Activated naive CD4-positive, alpha-beta T cell treated with anti-CD3 and anti-CD28 coated beads for 36 hours (primary cell): ENCODE results near the gene DDX5. TPM values are rescaled to one million over a fixed set of nuclear protein-coding genes. Genes with fewer than 3 reads are reported as not detected.
"Not testable (repeated sequence)": the region's sequence is repeated elsewhere in the genome, so short reads cannot be mapped to it uniquely, and the experiment has no call there.

Experiments used
- CTCF ChIA-PET: fragments of 350-600 bp; sonication (Branson Sonifier 250); formaldehyde crosslinking; loops from one replicate; lab custom pipeline; 2021; ENCODE audit warnings: antibody characterized with exemption; lab: Charles Lee
- DNase-seq: peaks from one replicate; pipeline ENCODE4 v3.0.0-alpha.2; 2020
- H3K27ac Mint-ChIP-seq: one replicate; pipeline ENCODE4 v1.8.0; 2021; ENCODE audit warnings: mild to moderate bottlenecking, mixed read lengths
- H3K27me3 Mint-ChIP-seq: one replicate; pipeline ENCODE4 v1.8.0; 2021; ENCODE audit warnings: low read depth, mixed read lengths
- H3K36me3 Mint-ChIP-seq: one replicate; pipeline ENCODE4 v1.8.0; 2021; ENCODE audit warnings: low read depth, mixed read lengths
- H3K4me1 Mint-ChIP-seq: one replicate; pipeline ENCODE4 v1.8.0; 2021; ENCODE audit warnings: low read depth, mixed read lengths
- H3K4me3 Mint-ChIP-seq: one replicate; pipeline ENCODE4 v1.8.0; 2021; ENCODE audit warnings: mild to moderate bottlenecking, moderate library complexity, mixed read lengths
- H3K9me3 Mint-ChIP-seq: one replicate; pipeline ENCODE4 v1.8.0; 2021; ENCODE audit warnings: mixed read lengths
- intact Hi-C: fragments of 100-400 bp; cut with micrococcal nuclease; formaldehyde crosslinking; loops from one replicate; pipeline ENCODE4 v1.15.1; 2023
- microRNA-seq: library from miRNA; unstranded; fragments of <30 nt; microRNA quantifications from one replicate; pipeline ENCODE4 v1.2.0, GENCODE V29; 2022; ENCODE audit warnings: borderline microRNAs expressed, borderline replicate concordance
- total RNA-seq, 2 experiments: library from RNA; stranded (reverse); gene quantifications; one replicate each; pipeline ENCODE4 v1.2.3, GENCODE V29; 2021

Gene DDX5
- total RNA-seq, 2 experiments from 2014 or later, result 480 to 491 TPM

DNA sequence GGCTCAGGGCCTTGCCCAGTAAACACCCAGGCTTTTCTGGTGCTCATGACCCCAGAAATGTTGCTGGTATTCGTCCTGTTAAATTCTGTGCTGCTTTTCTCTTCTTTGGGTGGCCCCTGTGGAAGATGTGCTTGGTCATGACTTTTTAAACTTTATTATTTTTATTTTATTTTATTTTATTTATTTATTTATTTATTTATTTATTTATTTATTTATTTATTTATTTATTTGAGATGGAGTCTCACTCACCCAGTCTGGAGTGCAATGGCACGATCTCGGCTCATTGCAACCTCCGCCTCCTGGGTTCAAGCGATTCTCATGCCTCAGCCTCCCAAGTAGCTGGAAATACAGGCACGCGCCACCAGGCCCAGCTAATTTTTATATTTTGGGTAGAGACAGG, 46.3 kb downstream of the DDX5 start:
- not testable (repeated sequence) for H3K4me3 Mint-ChIP-seq, H3K9me3 Mint-ChIP-seq

DNA sequence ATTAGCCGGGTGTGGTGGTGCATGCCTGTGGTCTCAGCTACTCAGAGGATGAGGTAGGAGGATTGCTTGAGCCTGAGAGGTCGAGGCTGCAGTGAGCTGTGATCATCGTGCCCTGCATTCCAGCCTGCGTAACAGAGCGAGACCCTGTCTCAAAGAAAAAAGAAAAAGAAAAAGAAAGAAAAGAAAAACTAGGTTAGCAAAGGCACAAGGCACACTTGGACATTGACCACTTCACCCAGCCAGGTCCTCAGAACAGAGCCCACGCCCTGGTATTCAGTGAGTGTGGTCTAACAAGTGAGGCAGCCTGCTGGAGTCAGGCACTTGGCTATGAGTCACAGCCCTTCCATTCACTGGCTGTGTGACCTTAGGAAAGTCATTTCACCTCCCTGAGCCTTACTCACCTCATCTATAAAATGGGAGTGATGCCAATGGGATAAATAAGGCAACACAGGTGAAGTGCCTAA, 46.8 kb downstream of the DDX5 start:
- DNase-seq, result no peak
- no peaks in the 10 kb centered on the region for H3K27me3 Mint-ChIP-seq
- peaks cover 14% of the 10 kb centered on the region for H3K4me1 Mint-ChIP-seq
- no peak overlapping the region for H3K27ac Mint-ChIP-seq
- CTCF ChIA-PET, result no interaction called here
- H3K4me3 Mint-ChIP-seq, result no peak overlapping the region
- H3K9me3 Mint-ChIP-seq, result no peaks in the 10 kb centered on the region
- H3K36me3 Mint-ChIP-seq, result no peaks in the 10 kb centered on the region
- intact Hi-C loops, result no loop called here

More for the DNA sequence above, 46.3 kb downstream of the DDX5 start:
- H3K27me3 Mint-ChIP-seq, H3K36me3 Mint-ChIP-seq, intact Hi-C loops, DNase-seq, H3K27ac Mint-ChIP-seq, CTCF ChIA-PET: not testable (repeated sequence)
- peaks cover 13% of the 10 kb centered on the region for H3K4me1 Mint-ChIP-seq

DNA sequence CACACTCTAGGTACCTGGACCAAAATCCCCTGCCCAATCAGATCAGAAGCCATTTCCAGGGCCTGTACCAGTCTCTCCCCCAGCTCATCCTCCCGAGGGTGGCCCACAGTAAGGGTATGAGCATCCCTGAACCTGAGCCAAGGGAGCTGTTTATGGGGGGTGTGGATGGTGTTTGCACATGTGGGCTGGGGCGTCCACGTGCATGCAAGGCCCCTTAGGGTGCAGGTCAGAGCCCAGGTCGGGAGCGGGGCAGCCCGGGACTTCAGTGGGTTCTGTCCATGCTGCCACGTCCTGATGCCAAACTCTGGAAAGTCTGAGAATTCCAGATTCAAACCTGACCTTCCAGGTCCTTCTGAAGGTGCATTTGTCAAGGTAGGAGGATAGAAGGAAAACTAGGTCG, 47.3 kb downstream of the DDX5 start:
- H3K27ac Mint-ChIP-seq, result no peak overlapping the region
- CTCF ChIA-PET, result no interaction called here
- no peak overlapping the region for H3K4me3 Mint-ChIP-seq
- H3K36me3 Mint-ChIP-seq, result no peaks in the 10 kb centered on the region
- no peaks in the 10 kb centered on the region for H3K9me3 Mint-ChIP-seq
- H3K27me3 Mint-ChIP-seq, result no peaks in the 10 kb centered on the region
- peaks cover 14% of the 10 kb centered on the region for H3K4me1 Mint-ChIP-seq
- intact Hi-C loops, result no loop called here
- DNase-seq, result no peak

DNA sequence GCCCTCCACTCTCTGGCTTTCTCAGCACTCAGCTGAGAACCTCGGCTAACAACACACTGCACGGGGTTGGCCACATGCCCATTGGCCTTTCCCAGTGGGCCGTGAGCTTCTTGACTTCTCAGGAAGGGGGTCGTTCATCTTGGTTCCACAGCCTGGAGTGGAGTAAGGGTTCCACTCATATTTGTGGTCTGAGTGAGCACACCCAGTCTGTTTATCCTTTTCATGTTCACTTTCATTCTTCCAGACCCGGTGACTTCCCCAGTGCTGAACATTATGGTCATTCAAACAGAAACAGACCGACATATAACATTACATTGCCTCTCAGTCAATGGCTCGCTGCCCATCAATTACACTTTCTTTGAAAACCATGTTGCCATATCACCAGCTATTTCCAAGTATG, 48.9 kb downstream of the DDX5 start:
- H3K36me3 Mint-ChIP-seq, result no peaks in the 10 kb centered on the region
- H3K27ac Mint-ChIP-seq, result no peak overlapping the region
- no peak for DNase-seq
- no peak overlapping the region for H3K4me3 Mint-ChIP-seq
- H3K4me1 Mint-ChIP-seq, result peaks cover 14% of the 10 kb centered on the region
- CTCF ChIA-PET, result interaction anchor here (1.1 to 1.9 kb wide), 2 partner anchors 27 to 34 kb away, joined by 4 to 6 read pairs; no protein-coding TSS in a partner anchor
- H3K9me3 Mint-ChIP-seq, result no peaks in the 10 kb centered on the region
- intact Hi-C loops, result no loop called here
- H3K27me3 Mint-ChIP-seq, result no peaks in the 10 kb centered on the region

DNA sequence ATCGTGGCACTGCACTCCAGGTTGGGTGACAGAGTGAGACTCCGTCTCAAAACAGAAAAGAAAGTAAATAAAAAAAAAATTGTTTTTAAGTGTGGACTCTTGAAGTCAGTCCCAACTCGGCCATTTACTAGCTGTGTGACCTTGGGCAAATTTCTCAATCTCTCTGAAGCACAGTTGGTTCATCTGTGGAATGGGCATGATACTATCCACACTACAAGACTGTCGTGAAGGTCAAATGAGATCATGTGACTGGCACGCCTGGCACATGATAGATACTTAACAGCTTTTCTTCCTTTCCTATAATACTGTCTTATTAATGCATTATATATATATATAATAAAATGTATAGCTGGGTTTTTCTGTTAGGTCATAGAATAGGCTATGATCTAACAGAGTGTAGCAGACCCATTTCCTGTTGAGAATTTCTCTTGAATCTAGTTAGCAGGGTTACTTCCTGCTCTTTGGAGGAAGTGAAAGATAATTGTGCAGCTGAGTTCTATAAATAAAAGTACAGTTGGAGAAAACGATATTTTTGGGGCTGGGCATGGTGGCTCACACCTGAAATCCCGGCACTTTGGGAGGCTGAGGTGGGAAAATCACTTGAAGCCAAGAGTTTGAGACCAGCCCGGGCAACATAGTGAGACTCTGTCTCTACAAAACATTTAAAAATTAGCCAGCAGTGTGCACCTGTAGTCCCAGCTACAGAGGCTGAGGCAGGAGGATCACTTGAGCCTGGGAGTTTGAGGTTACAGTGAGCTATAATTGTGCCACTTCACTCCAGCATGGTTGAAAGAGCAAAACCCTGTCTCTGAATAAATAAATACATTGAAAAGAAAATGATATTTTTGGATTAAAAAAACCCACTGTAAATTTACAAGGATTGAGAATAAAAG, 49.9 kb downstream of the DDX5 start:
- CTCF ChIA-PET, result interaction anchor here (0.6 to 1.9 kb wide), 8 partner anchors 27 to 326 kb away, joined by 3 to 6 read pairs (median 4); partner anchors contain the start of gene CEP95
- intact Hi-C loops, result no loop called here
- DNase-seq, result no peak
- Mint-ChIP-seq H3K27ac (no peak overlapping the region), H3K4me3 (no peak overlapping the region), H3K9me3 (no peaks in the 10 kb centered on the region), H3K27me3 (no peaks in the 10 kb centered on the region), H3K36me3 (no peaks in the 10 kb centered on the region), H3K4me1 (peaks cover 14% of the 10 kb centered on the region)

- Mint-ChIP-seq H3K27me3 (no peaks in the 10 kb centered on the region), H3K36me3 (no peaks in the 10 kb centered on the region), H3K9me3 (no peaks in the 10 kb centered on the region), H3K4me3 (no peak overlapping the region), H3K4me1 (peaks cover 11% of the 10 kb centered on the region), H3K27ac (no peak overlapping the region)
- DNase-seq, result no peak
- intact Hi-C loops, result no loop called here
- CTCF ChIA-PET, result interaction anchor here (0.6 kb wide), 1 partner anchor 96 kb away, joined by 3 read pairs; no protein-coding TSS in a partner anchor
These were observed 56.5 kb downstream of the DDX5 start for GRCh38 chr17:64449545-64449944.

- intact Hi-C loops, result no loop called here
- Mint-ChIP-seq H3K9me3 (no peaks in the 10 kb centered on the region), H3K36me3 (no peaks in the 10 kb centered on the region), H3K4me1 (peaks cover 11% of the 10 kb centered on the region), H3K27me3 (no peaks in the 10 kb centered on the region), H3K27ac (no peak within 1 kb of the TSS), H3K4me3 (no peak within 1 kb of the TSS)
- no peak for DNase-seq
- CTCF ChIA-PET, result interaction anchor here (0.6 to 0.9 kb wide), 3 partner anchors 95 to 289 kb away, joined by 3 read pairs; no protein-coding TSS in a partner anchor
These were observed 57.2 kb downstream of the DDX5 start, which contains the start of gene MILR1 for GRCh38 chr17:64448665-64449512. MILR1 (plus strand) TSS chr17:64449115; CDS start chr17:64449169, 54 bp downstream.

Small RNA genes lying within 50 kb of the gene (microRNA-seq; reads per million reads assigned to microRNA genes)
- gene MIR3064 (4.9 reads per million), gene MIR5047 (not detected)

Other genes starting within 250 kb of the DDX5 start
- 10 to 100 TPM in 1 of 2 experiments, 1 to 10 TPM in 1; 9.2 to 10.6 TPM for gene TEX2, start 243.0 kb downstream of the DDX5 start, total RNA-seq
- 10 to 100 TPM in 1 of 2 experiments, 1 to 10 TPM in 1; 10.0 to 11.2 TPM for gene PECAM1, start 115.4 kb downstream of the DDX5 start, total RNA-seq
- under 1 TPM; 0.31 to 0.42 TPM for gene MILR1, start 57.2 kb downstream of the DDX5 start, total RNA-seq
- 10 to 100 TPM; 23.4 to 26.9 TPM for gene POLG2, start 9.2 kb downstream of the DDX5 start, total RNA-seq
- 10 to 100 TPM; 38.8 to 43.3 TPM for gene CEP95, start 688 bp upstream of the DDX5 start, total RNA-seq
- 10 to 100 TPM in 1 of 2 experiments, 1 to 10 TPM in 1; 9.6 to 10.7 TPM for gene SMURF2, start 156.0 kb upstream of the DDX5 start, total RNA-seq